Neutrophil (primary cell): ENCODE results near the gene ME1.
A peak's percentile ranks its signal among the peaks of the same experiment; 100 is the strongest.

ENCODE experiments used
- H3K27ac ChIP-seq: fragments of 200-600 bp; sonication (generic); 2 replicates; pipeline ENCODE4 v1.5.1; 2016; ENCODE audit warnings: mild to moderate bottlenecking, moderate library complexity
- H3K27me3 ChIP-seq: fragments of 200-600 bp; sonication (generic); 2 replicates; pipeline ENCODE4 v1.6.0; 2016; ENCODE audit warnings: mild to moderate bottlenecking
- H3K36me3 ChIP-seq: fragments of 200-600 bp; sonication (generic); 2 replicates; pipeline ENCODE4 v1.5.1; 2017
- H3K4me1 ChIP-seq, 2 experiments: fragments of 200-600 bp in 1 of 2; sonication (generic) in 1 of 2; 1 replicate in 1 of 2; 2 replicates in 1 of 2; pipeline versions ENCODE4 v1.5.1 to v1.6.1; 2013 to 2016; ENCODE audit warnings: low read depth in 1 of 2, low read length in 1 of 2, mild to moderate bottlenecking in 1 of 2, moderate library complexity in 1 of 2; ENCODE audit not compliant: control insufficient read depth in 1 of 2, insufficient read depth in 1 of 2
- H3K4me3 ChIP-seq, 2 experiments: fragments of 200-600 bp in 1 of 2; sonication (generic) in 1 of 2; 1 replicate in 1 of 2; 2 replicates in 1 of 2; pipeline ENCODE4 v1.5.1; 2013 to 2016; ENCODE audit warnings: low read depth in 1 of 2, low read length in 1 of 2, mild to moderate bottlenecking in 1 of 2, moderate library complexity in 1 of 2
- H3K9me3 ChIP-seq: fragments of 200-600 bp; sonication (generic); 2 replicates; pipeline ENCODE4 v1.5.1; 2016
- TF ChIP-seq, protein P1 (sequence below): fragments of 200-600 bp; sonication (generic); IDR thresholded peaks from 2 replicates; pipeline ENCODE4 v1.5.1; 2016; ENCODE audit warnings: antibody characterized with exemption

ME1 gene

GRCh38 chr6:83202031-83202430, 228.8 kb downstream of the ME1 start:
- no peak overlapping the region for H3K27ac ChIP-seq
- no peaks in the 10 kb centered on the region for H3K36me3 ChIP-seq
- TF ChIP-seq, protein P1, sequence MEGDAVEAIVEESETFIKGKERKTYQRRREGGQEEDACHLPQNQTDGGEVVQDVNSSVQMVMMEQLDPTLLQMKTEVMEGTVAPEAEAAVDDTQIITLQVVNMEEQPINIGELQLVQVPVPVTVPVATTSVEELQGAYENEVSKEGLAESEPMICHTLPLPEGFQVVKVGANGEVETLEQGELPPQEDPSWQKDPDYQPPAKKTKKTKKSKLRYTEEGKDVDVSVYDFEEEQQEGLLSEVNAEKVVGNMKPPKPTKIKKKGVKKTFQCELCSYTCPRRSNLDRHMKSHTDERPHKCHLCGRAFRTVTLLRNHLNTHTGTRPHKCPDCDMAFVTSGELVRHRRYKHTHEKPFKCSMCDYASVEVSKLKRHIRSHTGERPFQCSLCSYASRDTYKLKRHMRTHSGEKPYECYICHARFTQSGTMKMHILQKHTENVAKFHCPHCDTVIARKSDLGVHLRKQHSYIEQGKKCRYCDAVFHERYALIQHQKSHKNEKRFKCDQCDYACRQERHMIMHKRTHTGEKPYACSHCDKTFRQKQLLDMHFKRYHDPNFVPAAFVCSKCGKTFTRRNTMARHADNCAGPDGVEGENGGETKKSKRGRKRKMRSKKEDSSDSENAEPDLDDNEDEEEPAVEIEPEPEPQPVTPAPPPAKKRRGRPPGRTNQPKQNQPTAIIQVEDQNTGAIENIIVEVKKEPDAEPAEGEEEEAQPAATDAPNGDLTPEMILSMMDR, result no peak
- no peaks in the 10 kb centered on the region for H3K4me1 ChIP-seq
- H3K27me3 ChIP-seq, result no peaks in the 10 kb centered on the region
- H3K9me3 ChIP-seq, result no peaks in the 10 kb centered on the region
- no peak overlapping the region for H3K4me3 ChIP-seq

- H3K36me3 ChIP-seq, result no peaks in the 10 kb centered on the region
- no peaks in the 10 kb centered on the region for H3K4me1 ChIP-seq
- TF ChIP-seq, protein P1, result no peak
- no peak overlapping the region for H3K27ac ChIP-seq
- no peaks in the 10 kb centered on the region for H3K9me3 ChIP-seq
- no peak overlapping the region for H3K4me3 ChIP-seq
- peaks cover 15% of the 10 kb centered on the region for H3K27me3 ChIP-seq
These were observed 231.0 kb downstream of the ME1 start for GRCh38 chr6:83199863-83200225.

- no peaks in the 10 kb centered on the region for H3K9me3 ChIP-seq
- no peaks in the 10 kb centered on the region for H3K36me3 ChIP-seq
- TF ChIP-seq, protein P1, result no peak
- H3K27ac ChIP-seq, result no peak overlapping the region
- H3K4me3 ChIP-seq, result no peak overlapping the region
- H3K4me1 ChIP-seq, result peaks cover 0 to under 1% of the 10 kb centered on the region in 2 experiments
- peaks cover 20% of the 10 kb centered on the region for H3K27me3 ChIP-seq
These were observed 231.5 kb downstream of the ME1 start for GRCh38 chr6:83199173-83199862.

GRCh38 chr6:83198486-83199172, 232.2 kb downstream of the ME1 start:
- TF ChIP-seq, protein P1, result no peak
- Histone ChIP-seq H3K4me1 (peaks cover 7% of the 10 kb centered on the region in 2 experiments), H3K27ac (no peak overlapping the region), H3K4me3 (no peak overlapping the region), H3K9me3 (no peaks in the 10 kb centered on the region), H3K36me3 (no peaks in the 10 kb centered on the region), H3K27me3 (peaks cover 27% of the 10 kb centered on the region)

GRCh38 chr6:83193747-83194566, 236.9 kb downstream of the ME1 start:
- TF ChIP-seq, protein P1, result no peak
- Histone ChIP-seq H3K36me3 (no peaks in the 10 kb centered on the region), H3K9me3 (no peaks in the 10 kb centered on the region), H3K27me3 (peaks cover 30% of the 10 kb centered on the region), H3K27ac (no peak overlapping the region), H3K4me1 (peaks cover 14 to 17% of the 10 kb centered on the region in 2 experiments), H3K4me3 (peak overlapping the region; percentile 83 to 86)
